HEK293 (cell line): Measurements from ENCODE around the gene PCDH9.

ENCODE experiments used
- BCL6B ChIP-seq: fragments of 450-650 bp; formaldehyde crosslinking; IDR thresholded peaks from 2 replicates; pipeline ENCODE4 v1.5.1; 2017; ENCODE audit warnings: missing biosample characterization, missing genetic modification characterization
- CTCF ChIP-seq: fragments of 450-650 bp; formaldehyde crosslinking; IDR thresholded peaks from 2 replicates; pipeline ENCODE4 v1.5.1; 2016; ENCODE audit warnings: missing biosample characterization, missing genetic modification characterization
- HOXC10 ChIP-seq: sonication (generic); formaldehyde crosslinking; IDR thresholded peaks from 2 replicates; pipeline ENCODE4 v1.8.1; 2023; ENCODE audit warnings: mild to moderate bottlenecking, missing genetic modification reagents
- KLF10 ChIP-seq: fragments of 450-650 bp; IDR thresholded peaks from 2 replicates; pipeline ENCODE4 v1.5.1; 2018; ENCODE audit warnings: missing biosample characterization, mild to moderate bottlenecking, missing genetic modification characterization
- MYNN ChIP-seq: fragments of 450-650 bp; formaldehyde crosslinking; IDR thresholded peaks from 2 replicates; pipeline ENCODE4 v1.5.1; 2016; ENCODE audit warnings: missing biosample characterization, missing genetic modification characterization, borderline replicate concordance
- SP2 ChIP-seq: fragments of 450-650 bp; formaldehyde crosslinking; IDR thresholded peaks from 2 replicates; pipeline ENCODE4 v1.5.1; 2016; ENCODE audit warnings: missing biosample characterization, missing genetic modification characterization
- WT1 ChIP-seq: fragments of 450-650 bp; formaldehyde crosslinking; IDR thresholded peaks from 2 replicates; pipeline ENCODE4 v1.5.1; 2016; ENCODE audit warnings: missing biosample characterization, missing genetic modification characterization
- YY1 ChIP-seq: fragments of 450-650 bp; formaldehyde crosslinking; IDR thresholded peaks from 2 replicates; pipeline ENCODE4 v1.5.1; 2018; ENCODE audit warnings: missing biosample characterization, missing genetic modification characterization
- ZBTB49 ChIP-seq: fragments of 450-650 bp; formaldehyde crosslinking; IDR thresholded peaks from 2 replicates; pipeline ENCODE4 v1.5.1; 2016; ENCODE audit warnings: missing biosample characterization, missing genetic modification characterization, low read depth
- ZFP69B ChIP-seq: fragments of 450-650 bp; formaldehyde crosslinking; IDR thresholded peaks from 2 replicates; pipeline ENCODE4 v1.5.1; 2016; ENCODE audit warnings: missing biosample characterization, missing genetic modification characterization
- ZXDB ChIP-seq: fragments of 450-650 bp; formaldehyde crosslinking; IDR thresholded peaks from 2 replicates; pipeline ENCODE4 v1.5.1; 2016; ENCODE audit warnings: missing biosample characterization, missing genetic modification characterization

GRCh38 chr13:67219113-67219512 lies 11.0 kb downstream of the PCDH9 start:
- no peak for TF ChIP-seq ZBTB49
- no peak for TF ChIP-seq CTCF (tag by site-specific recombination)
- TF ChIP-seq ZXDB (tag by site-specific recombination), result no peak
- no peak for TF ChIP-seq SP2 (tag by site-specific recombination)
- TF ChIP-seq YY1 (tag by site-specific recombination), result no peak
- no peak for TF ChIP-seq ZFP69B (tag by site-specific recombination)
- no peak for TF ChIP-seq BCL6B (tag by site-specific recombination)
- no peak for TF ChIP-seq HOXC10 (CRISPR knock-in tag)
- TF ChIP-seq WT1 (tag by site-specific recombination), result no peak
- no peak for TF ChIP-seq MYNN
- no peak for TF ChIP-seq KLF10
